COR-L47 (cell line): ENCODE data around the gene SRC.

Experiments used
- DNase-seq: peaks from one replicate; lab custom pipeline; 2025; lab: John Stamatoyannopoulos, UW

Gene SRC

DNA sequence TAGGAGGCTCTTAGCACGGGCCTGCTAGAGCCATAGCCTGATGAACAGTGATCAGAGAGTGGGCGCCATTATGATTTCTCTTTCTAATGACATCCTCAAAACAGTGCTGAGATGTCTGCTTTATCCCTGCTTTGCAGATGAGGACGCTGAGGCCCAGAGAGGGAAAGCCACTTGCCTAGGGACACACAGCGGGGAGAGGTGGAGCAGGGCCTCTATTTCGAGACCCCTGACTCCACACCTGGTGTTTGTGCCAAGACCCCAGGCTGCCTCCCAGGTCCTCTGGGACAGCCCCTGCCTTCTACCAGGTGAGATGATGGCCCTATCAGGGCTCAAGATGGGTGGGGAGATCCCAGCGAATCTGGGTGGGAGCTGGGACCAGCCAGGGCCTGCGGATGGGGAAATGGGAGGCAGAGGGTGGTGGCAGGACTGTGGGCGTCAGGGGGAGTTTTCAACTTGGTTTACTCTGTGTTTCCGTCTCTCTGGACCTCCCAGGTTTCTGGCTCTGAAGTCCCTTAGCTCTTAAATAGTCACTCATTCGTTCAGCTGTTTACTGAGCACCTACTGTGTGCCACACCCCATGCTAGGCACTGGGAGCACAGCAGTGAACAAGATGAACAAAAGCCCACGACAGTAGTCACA, 36.7 kb downstream of the SRC start:
- DNase-seq, result no peak

DNA sequence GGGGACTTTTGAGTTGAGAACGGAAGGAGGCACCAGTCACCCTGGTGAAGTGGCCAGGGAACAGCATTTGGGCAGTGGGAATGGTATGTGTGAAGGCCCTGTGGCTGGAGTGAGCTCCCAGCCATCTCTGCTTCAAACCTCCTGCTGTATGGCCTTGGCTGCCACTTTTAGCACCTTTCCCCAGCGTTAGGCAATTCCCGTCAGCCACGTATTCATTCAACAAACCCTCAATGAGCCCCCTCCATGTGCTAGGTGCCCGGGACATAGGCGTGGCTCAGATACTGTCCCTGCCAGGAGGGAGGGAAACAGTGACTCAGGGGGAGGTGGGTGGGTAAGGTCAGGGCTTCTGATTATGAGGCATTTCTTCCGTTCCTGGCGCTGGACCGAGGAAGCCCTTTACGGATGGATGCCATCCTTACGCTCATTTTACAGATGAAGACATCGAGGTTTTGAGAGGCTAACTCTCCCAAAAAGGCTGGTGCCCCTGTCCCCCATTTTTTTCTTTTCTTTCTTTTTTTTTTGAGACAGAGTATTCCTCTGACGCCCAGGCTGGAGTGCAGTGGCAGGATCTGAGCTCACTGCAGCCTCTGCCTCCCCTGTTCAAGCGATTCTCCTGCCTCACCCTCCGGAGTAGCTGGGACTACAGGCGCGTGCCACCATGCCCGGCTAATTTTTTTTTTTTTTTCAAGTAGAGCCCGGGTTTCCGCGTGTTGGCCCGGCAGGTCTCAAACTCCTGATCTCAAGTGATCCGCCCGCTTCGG, 37.5 kb downstream of the SRC start:
- no peak for DNase-seq

DNA sequence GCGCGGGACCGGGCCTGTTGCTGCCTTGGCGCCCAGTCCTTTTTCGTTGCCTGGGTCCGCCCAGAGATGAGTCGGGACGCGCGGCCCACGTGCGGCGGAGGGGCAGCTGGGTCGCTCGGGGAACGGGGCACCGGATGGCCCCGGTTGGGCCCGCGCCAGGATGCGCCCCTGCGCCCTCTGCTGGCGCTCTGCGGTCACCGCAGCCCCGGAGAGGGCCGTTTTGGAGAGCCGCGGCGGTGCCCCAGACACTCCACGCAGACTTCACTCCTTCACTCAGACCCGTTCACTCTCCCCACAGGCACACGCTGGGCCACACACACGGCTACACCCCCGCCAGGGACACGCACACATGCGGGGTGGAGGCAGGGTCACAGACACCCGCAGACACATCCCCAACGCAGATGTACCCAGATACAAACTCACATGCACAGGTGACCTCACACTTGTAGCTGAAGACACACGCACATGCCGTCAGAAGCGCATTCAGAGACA, 38.8 kb downstream of the SRC start:
- DNase-seq, result no peak

- DNase-seq, result no peak
Observed at GRCh38 chr20:37385176-37385575, 39.2 kb downstream of the SRC start.

GRCh38 chr20:37385659-37386504, 39.9 kb downstream of the SRC start:
- no peak for DNase-seq

DNA sequence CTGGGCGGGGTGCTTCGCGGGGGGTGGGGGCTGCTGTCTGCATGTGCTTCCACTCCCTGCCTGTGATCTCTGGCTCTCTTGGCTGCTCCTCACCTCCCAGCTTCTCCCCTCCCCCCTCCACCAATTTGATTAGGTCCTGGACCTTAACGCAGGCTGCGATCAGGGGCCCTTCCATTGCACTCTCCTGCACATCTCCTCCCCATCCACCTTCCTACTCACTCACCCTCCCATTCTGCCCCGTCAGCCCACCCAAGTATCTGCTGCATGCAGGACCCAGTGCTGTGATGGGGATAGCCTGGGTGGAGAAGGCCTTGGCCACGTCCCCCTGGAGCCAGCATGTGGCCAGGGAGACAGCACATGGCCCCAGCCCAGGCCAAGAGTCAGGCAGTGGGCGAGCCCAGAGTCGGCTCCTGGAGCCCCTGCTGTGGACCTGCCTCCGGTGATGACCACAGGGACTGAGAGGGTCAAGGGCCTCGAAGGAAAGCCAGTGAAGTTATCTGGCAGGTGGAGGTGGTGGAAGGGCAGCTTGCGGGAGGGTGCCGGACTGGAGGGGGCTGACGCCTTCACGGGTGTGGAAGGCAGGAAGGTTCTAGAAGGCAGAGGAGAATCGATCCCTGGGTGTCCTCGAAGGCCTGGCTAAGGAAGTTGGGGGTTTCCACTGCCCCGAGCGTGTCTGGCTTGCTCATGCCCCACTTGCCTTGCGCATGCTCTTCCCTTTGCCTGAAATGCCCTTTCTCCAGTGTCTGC, 40.7 kb downstream of the SRC start:
- DNase-seq, result no peak

DNA sequence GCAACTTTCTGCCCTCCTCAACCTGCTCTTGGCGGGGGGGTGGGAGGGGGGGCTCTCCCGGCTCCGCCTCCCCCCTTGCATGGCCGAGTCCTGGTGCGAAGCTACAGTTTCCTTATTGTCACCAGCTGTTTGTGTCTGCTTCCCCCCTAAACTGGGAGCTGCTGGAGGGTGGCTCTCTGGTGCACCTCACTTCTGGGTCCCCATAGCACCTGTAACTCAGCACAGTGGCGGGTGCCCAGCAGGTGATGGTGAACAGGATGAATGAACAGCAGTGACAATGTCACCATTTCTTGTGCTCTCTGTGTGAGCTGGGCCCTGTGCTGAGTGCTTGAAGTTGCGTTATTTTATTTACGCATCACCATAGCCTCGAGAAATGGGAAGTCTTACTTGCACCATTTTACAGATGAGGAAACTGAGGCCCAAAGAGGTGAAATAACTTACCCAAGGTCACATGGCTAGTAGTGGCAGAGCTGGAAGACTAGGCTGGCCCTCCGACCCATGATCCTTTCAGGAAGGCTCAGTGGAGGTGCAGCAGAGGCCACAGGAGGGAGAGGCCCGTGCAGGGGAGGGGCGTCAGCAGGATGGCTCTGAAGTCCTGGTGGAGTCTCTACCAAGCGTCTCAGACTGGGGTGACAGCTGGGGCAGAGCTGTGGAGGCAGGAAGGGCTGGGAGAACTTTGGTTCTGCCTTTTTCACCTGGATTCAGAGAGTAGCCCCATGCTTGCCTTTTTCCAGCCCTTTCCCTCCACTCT, 41.8 kb downstream of the SRC start:
- no peak for DNase-seq

DNA sequence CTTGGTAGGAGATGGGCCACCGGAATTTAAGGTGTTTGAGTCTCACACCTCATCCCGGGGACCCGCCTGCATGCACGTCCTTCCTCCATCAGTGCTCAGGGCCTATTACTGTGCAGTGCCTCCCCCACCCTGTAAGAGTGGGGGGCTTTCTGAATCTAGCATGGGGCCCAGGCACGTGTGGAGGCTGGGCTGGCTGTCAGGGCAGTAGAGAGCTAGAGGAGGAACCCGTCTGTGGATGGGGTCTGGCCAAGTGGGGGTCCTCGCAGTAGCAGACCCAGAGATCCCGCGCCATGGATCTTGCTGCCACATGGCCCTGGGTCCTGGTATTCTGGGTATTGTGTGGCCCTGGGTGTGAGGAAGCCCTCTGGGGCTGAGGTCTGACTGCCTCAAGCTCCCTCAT, 42.9 kb downstream of the SRC start:
- DNase-seq, result no peak

DNA sequence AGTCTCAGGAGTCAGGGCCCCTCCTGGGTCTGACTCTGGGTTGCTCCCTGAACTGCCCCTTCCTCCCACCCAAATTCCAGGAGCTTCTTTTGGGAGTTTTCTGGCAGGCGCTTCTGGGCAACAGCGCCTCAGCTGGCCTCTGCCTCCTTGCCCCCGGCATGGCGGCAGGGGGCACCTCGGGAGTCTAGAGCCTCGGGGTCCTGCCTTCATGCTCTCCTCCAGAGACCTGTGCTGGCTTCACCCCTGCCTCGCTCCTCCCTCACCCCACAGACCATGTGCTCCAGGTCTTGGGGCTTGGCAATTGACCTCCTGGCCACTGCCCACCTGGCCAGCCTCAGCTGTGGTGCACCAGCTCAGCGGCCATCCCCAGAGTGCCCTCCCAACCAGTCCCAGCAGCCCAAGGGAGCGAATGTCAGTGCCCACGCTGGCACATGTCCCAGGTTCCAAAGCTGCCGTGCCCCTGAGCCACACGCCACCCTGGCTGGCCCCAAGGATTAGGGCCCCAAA, 43.4 kb downstream of the SRC start:
- no peak for DNase-seq

- DNase-seq, result no peak
Observed at GRCh38 chr20:37389844-37390275, 43.9 kb downstream of the SRC start.

DNA sequence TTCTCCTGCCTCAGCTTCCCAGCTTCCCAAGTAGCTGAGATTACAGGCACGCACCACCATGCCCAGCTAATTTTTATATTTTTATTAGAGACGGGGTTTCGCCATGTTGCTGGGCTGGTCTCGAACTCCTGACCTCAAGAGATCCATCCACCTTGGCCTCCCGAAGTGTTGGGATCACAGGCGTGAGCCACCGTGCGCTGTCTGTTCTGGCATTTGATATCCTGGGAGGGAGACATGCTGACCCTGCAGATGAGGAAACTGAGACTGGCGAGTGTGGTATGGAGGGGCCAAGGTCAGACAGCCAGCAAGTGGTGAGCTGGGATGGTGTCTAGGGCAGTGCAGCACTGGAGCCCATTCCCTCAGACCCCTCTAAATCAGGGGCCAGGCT, 44.6 kb downstream of the SRC start:
- DNase-seq, result no peak

DNA sequence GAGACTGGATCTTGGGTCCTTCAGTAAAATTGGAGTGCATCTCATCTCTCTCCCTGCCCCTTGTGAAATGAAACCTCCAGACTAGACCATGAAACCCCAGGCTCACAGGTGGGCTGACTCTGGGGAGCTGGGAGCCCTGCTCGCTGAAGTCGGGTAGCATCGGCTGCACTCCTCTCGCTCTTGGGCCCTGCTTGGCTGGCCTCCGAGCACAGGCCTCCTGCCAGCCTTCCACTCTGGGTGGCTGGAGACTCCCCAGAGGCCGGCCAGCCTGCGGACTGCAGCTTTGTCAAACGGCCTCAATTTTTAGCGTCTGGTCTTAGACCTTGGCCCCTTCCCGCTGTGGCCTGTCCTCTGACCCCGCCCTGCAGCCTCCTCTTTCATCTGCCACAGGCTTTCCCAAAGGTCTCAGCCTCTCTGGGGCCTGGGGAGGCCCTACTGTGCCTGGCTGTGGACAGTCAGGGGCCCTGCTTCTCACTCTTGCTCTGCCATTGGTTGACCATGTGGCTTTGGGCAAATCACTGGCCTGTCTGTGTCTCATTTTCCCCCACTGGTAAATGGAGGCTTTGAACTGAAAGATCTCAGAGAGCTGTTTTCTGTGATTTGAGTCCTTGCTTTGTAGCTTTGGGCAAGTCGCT, 45.1 kb downstream of the SRC start:
- no peak for DNase-seq

DNA sequence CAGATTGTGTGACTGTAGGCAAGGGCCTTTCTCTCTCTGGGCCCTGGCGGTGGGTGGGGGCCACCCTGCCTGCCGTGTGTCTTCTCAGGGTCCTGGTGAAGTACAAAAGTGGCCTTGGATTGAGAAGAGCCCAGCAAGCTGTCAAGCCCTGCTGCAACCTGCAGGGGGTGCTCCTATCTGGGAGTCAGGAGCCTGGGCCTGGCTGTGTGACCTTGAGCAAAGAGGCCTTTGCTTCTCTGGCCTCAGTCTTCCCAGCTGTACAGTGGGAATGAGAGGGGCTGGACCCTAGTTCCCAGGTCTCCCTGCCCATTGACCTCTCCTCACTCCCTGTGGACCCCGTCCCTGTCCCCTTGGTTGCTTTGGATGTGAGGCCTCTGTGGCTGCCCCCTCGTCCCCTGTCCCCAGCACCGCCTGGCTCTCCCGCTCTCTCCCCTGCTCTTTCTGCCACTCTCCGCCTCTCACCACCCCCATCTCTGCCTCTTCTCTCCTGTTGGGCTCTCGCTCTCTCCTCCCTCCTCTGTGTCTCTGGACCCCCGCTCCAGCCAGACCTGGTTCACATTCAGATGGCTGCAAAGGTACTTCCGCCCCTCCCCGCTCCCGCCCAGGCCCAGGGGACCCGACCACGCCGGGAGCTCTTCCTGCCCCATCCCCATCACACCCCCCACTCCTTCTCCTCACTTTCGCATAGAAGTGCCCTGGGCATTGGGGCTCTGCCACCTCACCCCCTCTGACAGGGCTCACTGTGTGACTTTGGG, 46.7 kb downstream of the SRC start:
- no peak for DNase-seq

GRCh38 chr20:37393196-37393862, 47.4 kb downstream of the SRC start:
- no peak for DNase-seq

- DNase-seq, result no peak
Observed at GRCh38 chr20:37393863-37394542, 48.1 kb downstream of the SRC start.

DNA sequence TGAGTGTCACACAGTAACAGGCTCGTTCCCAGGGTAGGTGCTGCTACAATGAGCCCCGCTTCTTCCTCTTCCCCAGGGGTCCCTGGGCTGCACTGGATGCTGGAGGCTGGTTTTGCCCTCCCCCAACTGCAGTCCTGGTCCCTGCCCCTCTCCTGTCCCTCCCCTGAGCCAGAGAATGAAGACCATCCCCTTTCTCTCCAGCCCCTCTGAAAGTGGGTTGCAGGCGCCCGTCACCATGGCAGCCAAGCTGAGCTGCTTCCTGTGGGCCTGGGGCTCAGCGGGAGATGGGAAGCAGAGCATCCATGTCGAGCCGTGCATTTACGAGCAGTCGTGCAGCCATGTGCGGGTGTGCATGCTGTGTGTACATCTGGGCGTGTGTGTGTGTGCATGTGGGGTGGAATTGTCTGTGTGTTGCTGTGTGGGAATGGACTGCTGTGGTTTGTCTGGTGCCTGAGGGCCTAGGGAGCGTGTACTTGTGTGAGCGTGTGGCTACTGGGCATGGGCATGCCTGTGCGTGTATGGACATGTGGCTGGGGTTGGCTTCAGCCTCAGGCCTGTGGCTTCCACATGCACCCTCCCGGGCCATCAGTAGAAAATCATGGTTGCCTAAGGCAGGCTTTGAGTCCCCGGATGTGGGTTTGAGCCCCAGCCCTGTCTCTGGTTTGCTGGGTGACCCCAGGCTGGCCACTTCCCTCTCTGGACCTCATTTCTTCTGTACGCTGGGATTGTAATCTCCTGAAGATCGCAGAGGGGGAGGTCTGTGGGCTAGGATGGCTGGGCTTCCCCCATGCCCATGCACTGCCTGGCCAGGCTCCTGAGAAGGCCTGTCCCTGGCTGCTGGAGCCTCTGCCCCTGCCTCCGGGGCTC, 48.8 kb downstream of the SRC start:
- DNase-seq, result no peak

GRCh38 chr20:37395410-37395797, 49.5 kb downstream of the SRC start:
- DNase-seq, result no peak

DNA sequence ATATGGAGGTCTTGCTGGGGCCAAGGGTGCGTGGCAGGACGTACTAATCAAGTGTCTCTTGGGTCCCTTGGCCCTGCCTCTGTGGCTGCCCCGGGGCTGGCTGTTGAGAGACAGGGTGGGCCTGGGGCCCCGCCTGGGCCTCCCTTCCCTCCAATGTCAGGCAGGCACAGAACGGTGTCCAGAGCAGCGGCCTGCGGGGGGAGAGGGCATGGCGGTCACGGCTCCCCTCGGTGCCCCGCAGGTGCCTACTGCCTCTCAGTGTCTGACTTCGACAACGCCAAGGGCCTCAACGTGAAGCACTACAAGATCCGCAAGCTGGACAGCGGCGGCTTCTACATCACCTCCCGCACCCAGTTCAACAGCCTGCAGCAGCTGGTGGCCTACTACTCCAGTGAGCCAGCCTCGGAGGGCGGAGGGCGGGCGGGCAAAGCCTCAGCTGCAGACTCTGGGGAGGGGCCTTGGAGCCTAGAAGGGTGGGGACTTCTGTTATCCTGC, 50.0 kb downstream of the SRC start:
- DNase-seq, result no peak
